Pancreas (tissue), 10 donors: ENCODE results near the gene CASP3. TPM values are rescaled to one million over a fixed set of nuclear protein-coding genes. Genes with fewer than 3 reads are reported as not detected.
"Not testable (repeated sequence)": the region's sequence is repeated elsewhere in the genome, so short reads cannot be mapped to it uniquely, and the experiment has no call there.

Source experiments
- ATAC-seq, 4 donors: fragments of 200-7000 bp; cut with Tn5 transposase; one replicate each; pipeline versions ENCODE4 v1.8.0 to v1.9.1; 2020; ENCODE audit warnings: mild to moderate bottlenecking in 4 of 4, moderate library complexity in 4 of 4
- DNase-seq, 6 donors: peaks; one replicate each; pipeline ENCODE4 v3.0.0-alpha.2; 2020
- FAIRE-seq: peaks from 2 replicates; lab custom pipeline; 2012; peaks lifted over from hg19 to GRCh38; lab: Jason Lieb, UNC
- H3K27ac ChIP-seq, 4 donors: fragments of 200-600 bp; sonication (generic); 1 replicate in 3 of 4; 2 replicates in 1 of 4; pipeline versions ENCODE4 v1.5.0 to v1.8.0; 2020
- H3K27me3 ChIP-seq, 4 donors: fragments of 200-600 bp; one replicate each; pipeline ENCODE4 v1.8.0; 2021
- H3K36me3 ChIP-seq, 3 donors: fragments of 200-600 bp; sonication (generic) in 1 of 3; one replicate each; pipeline versions ENCODE4 v1.5.0 to v1.8.0; 2020 to 2021
- H3K4me1 ChIP-seq, 3 donors: fragments of 200-600 bp; one replicate each; pipeline ENCODE4 v1.8.0; 2021
- H3K4me3 ChIP-seq, 4 donors: fragments of 200-600 bp; sonication (generic) in 2 of 4; one replicate each; pipeline versions ENCODE4 v1.5.0 to v1.8.0; 2020 to 2021
- H3K9me3 ChIP-seq, 4 donors: fragments of 200-600 bp; one replicate each; pipeline ENCODE4 v1.8.0; 2021
- CTCF ChIP-seq, 4 donors: fragments of 200-600 bp; sonication (generic) in 3 of 4; IDR thresholded peaks; one replicate each; pipeline versions ENCODE4 v1.5.0 to v1.8.0; 2021; ENCODE audit warnings: antibody characterized with exemption in 4 of 4
- WGBS, 2 donors: extraction: QIAGEN DNeasy Blood & Tissue Kit; methylation state at CpG; one replicate each; pipeline ENCODE4 v1.1.7; 2013; 5-methylcytosine and 5-hydroxymethylcytosine counted together
- intact Hi-C, 3 donors: fragments of 100-400 bp; cut with DNase I; formaldehyde crosslinking; loops; one replicate each; pipeline versions ENCODE4 v1.11.1 to v1.14.2; 2022
- polyA plus RNA-seq, 2 donors: library from polyadenylated mRNA; stranded (reverse); fragments of 200-250 nt; gene quantifications; one replicate each; pipeline ENCODE4 v1.2.3, GENCODE V29; 2013
- total RNA-seq, 6 donors: library from RNA; stranded (reverse); fragmentation: NEBNext Ultra II Directional in 4 of 6; extraction: Animal tissue kit (Norgen Biotek cat#: 25700) in 4 of 6; gene quantifications; one replicate each; pipeline versions ENCODE4 v1.2.1 to v1.2.4, GENCODE V29; 2021 to 2023
- donor health status: healthy with polysubstance abuse.
- donor health status: DM: no; HTN: no; CAD: no; lungs with moderate emphysema.
- donor health status: DM: no; HTN: no; CAD: no.
- donor health status: control.
- donor health status: control.
- donor health status: Bipolar disorder and iron deficiency.
- donor health status: DM: yes; HTN: yes; CAD: no.
- donor health status: DM: no; HTN: no; CAD: no.
- donor health status: DM: no; HTN: no; CAD: no.
- donor health status: DM: yes; HTN: yes; CAD: no.

CASP3 gene
- total and polyA plus RNA-seq, 8 donors: 3.6 to 13.6 (median 6.3) TPM

GRCh38 chr4:184628103-184628502 is 21.1 kb downstream of the CASP3 start:
- no peak for FAIRE-seq
- 99 to 100% methylated on average over 4 of the region's 4 CpGs for WGBS, 2 donors

DNA sequence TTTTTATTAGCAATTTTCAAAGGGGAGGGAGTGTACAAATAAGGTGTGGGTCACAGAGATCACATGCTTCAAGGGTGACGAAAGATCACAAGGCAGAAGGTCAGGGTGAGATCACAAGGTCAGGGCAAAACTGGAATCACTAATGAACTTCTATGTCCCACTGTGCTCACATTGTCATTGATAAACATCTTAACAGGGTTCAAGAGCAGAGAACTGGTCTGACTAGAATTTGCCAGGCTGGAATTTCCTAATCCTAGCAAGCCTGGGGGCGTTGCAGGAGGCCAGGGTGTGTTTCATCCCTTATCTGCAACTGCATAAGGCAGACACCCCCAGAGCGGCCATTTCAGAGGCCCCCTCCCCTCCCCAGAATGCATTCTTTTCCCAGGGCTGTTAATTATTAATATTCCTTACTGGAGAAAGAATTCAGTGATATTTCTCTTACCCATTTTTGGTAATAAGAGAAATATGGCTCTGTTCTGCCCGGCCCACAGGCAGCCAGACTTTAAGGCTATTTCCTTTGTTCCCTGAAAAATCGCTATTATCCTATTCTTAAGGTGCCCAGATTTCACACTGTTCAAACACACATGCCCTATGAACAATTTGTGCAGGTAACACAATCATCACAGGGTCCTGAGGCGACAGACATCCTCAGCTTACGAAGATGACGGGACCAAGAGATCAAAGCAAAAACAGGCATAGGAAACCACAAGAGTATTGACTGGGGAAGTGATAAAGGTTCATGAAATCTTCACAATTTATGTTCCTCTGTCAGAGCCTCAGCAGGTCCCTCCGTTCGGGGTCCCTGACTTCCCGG is 23.3 kb downstream of the CASP3 start:
- FAIRE-seq, H3K4me1 ChIP-seq, H3K9me3 ChIP-seq, intact Hi-C loops, H3K27ac ChIP-seq, H3K4me3 ChIP-seq, H3K27me3 ChIP-seq, DNase-seq, ATAC-seq: not testable (repeated sequence)
- WGBS, 2 donors: 87% methylated on average over 11 of the region's 11 CpGs
- H3K36me3 ChIP-seq: peaks cover 4 to 31% (median 8%) of the 10 kb centered on the region in 3 donors

More at GRCh38 chr4:184628103-184628502, 21.1 kb downstream of the CASP3 start:
- no peaks in the 10 kb centered on the region for H3K27me3 ChIP-seq
- H3K9me3 ChIP-seq: no peaks in the 10 kb centered on the region
- H3K4me1 ChIP-seq: no peaks in the 10 kb centered on the region
- H3K27ac ChIP-seq: no peak overlapping the region
- no peak overlapping the region for H3K4me3 ChIP-seq
- no peak for TF ChIP-seq CTCF (IDR thresholded peaks at IDR 0.05)
- peaks cover 4 to 39% (median 11%) of the 10 kb centered on the region in 3 donors for H3K36me3 ChIP-seq
- intact Hi-C loops: no loop called here
- DNase-seq (no peak), ATAC-seq (no peak)

- no peak for TF ChIP-seq CTCF (IDR thresholded peaks at IDR 0.05)
- H3K27ac ChIP-seq: no peak overlapping the region
- WGBS, 2 donors: 92 to 93% methylated on average over 7 of the region's 7 CpGs
- intact Hi-C loops: no loop called here
- no peaks in the 10 kb centered on the region for H3K4me1 ChIP-seq
- no peak for DNase-seq
- no peaks in the 10 kb centered on the region for H3K27me3 ChIP-seq
- H3K9me3 ChIP-seq: no peaks in the 10 kb centered on the region
- H3K4me3 ChIP-seq: no peak overlapping the region
- ATAC-seq: no peak
- FAIRE-seq: no peak
- H3K36me3 ChIP-seq: peaks cover 4 to 22% (median 7%) of the 10 kb centered on the region in 3 donors
These were observed 24.2 kb downstream of the CASP3 start for GRCh38 chr4:184624972-184625554.

GRCh38 chr4:184624504-184624903 is 24.7 kb downstream of the CASP3 start:
- ATAC-seq, H3K9me3 ChIP-seq, H3K4me3 ChIP-seq, FAIRE-seq, H3K27me3 ChIP-seq, intact Hi-C loops, H3K27ac ChIP-seq, DNase-seq, H3K4me1 ChIP-seq: not testable (repeated sequence)
- peaks cover 4 to 16% (median 7%) of the 10 kb centered on the region in 3 donors for H3K36me3 ChIP-seq
- WGBS, 2 donors: 94 to 97% methylated on average over 3 of the region's 3 CpGs

DNA sequence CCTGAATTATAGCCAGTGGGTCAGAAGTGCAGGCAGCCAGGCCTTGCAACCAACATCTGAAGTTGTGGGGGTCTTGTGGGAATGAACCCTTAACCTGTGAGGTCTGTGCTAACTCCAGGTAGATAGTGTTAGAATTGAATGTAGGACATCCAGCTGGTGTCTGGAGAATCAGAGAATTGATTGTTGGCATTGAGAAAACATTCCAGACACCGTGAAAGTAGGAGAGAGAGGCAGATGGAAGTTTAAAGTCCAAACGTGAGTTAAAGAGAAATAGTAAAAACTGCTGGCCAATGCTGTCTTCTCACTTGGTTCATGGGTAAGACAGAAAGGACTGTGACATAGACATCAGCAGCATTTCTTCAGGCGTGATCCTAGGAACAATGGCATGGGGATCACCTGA is 27.7 kb downstream of the CASP3 start:
- no peak for TF ChIP-seq CTCF (IDR thresholded peaks at IDR 0.05)
- no peak overlapping the region for H3K27ac ChIP-seq
- ATAC-seq (no peak), FAIRE-seq (no peak), DNase-seq (no peak)
- no peak overlapping the region for H3K4me3 ChIP-seq
- WGBS, 2 donors: 40 to 43% methylated on average over 3 of the region's 3 CpGs
- no peaks in the 10 kb centered on the region for H3K36me3 ChIP-seq
- intact Hi-C loops: no loop called here
- H3K9me3 ChIP-seq: no peaks in the 10 kb centered on the region
- no peaks in the 10 kb centered on the region for H3K4me1 ChIP-seq
- no peaks in the 10 kb centered on the region for H3K27me3 ChIP-seq
